ENCODE measurements around the gene CD47. TPM values are rescaled to one million over a fixed set of nuclear protein-coding genes. Genes with fewer than 3 reads are reported as not detected.

CD47 gene
- total RNA-seq, 1 experiment from 2014 or later = 16.3 TPM

- TF ChIP-seq NFATC4 (CRISPR knock-in tag; IDR thresholded peaks at IDR 0.05) (no peak), ESRRA (CRISPR knock-in tag; IDR thresholded peaks at IDR 0.05; ENCODE audit: borderline replicate concordance) (no peak), IRF2 (CRISPR knock-in tag; IDR thresholded peaks at IDR 0.05; ENCODE audit: borderline replicate concordance, low read depth) (no peak), ZNF121 (CRISPR knock-in tag; IDR thresholded peaks at IDR 0.05) (no peak), OVOL2 (CRISPR knock-in tag; IDR thresholded peaks at IDR 0.05; ENCODE audit: borderline replicate concordance) (no peak), NR3C1 (CRISPR knock-in tag; conservative IDR thresholded peaks at IDR 0.05; ENCODE audit: low read depth) (no peak), RELA (CRISPR knock-in tag; IDR thresholded peaks at IDR 0.05; ENCODE audit: borderline replicate concordance) (no peak), ZNF423 (CRISPR knock-in tag; IDR thresholded peaks at IDR 0.05) (no peak), RORB (CRISPR knock-in tag; IDR thresholded peaks at IDR 0.05) (no peak), KAT7 (CRISPR knock-in tag; IDR thresholded peaks at IDR 0.05; ENCODE audit: borderline replicate concordance) (no peak), ZNF671 (CRISPR knock-in tag; IDR thresholded peaks at IDR 0.05) (no peak), JAZF1 (CRISPR knock-in tag; IDR thresholded peaks at IDR 0.05) (no peak), FOXP1 (CRISPR knock-in tag; IDR thresholded peaks at IDR 0.05; ENCODE audit: borderline replicate concordance) (no peak)
- POLR2A ChIA-PET = interaction anchor here (0.7 kb wide), 1 partner anchor 167 kb away, joined by 3 read pairs; no protein-coding TSS in a partner anchor
- Mint-ChIP-seq H3K4me3 (no peak overlapping the region), H3K27me3 (ENCODE audit: low read depth) (peaks cover 10% of the 10 kb centered on the region), H3K27ac (no peak overlapping the region), H3K9me3 (no peaks in the 10 kb centered on the region), H3K36me3 (no peaks in the 10 kb centered on the region), H3K4me1 (peaks cover 2% of the 10 kb centered on the region; the same call in 1 of the 2 replicates)
- CTCF ChIA-PET = no interaction called here
- no peak for DNase-seq (ENCODE audit: low spot score)
- ATAC-seq = no peak
Measured at GRCh38 chr3:108085810-108086350, 5.0 kb downstream of the CD47 start.

- Mint-ChIP-seq H3K36me3 (no peaks in the 10 kb centered on the region), H3K27ac (no peak overlapping the region), H3K4me1 (peaks cover 2% of the 10 kb centered on the region; the same call in 1 of the 2 replicates), H3K9me3 (no peaks in the 10 kb centered on the region), H3K4me3 (no peak overlapping the region), H3K27me3 (ENCODE audit: low read depth) (peaks cover 10% of the 10 kb centered on the region)
- ATAC-seq (no peak), DNase-seq (ENCODE audit: low spot score) (no peak)
- TF ChIP-seq ZNF423 (CRISPR knock-in tag; IDR thresholded peaks at IDR 0.05) (no peak), ZNF281 (CRISPR knock-in tag; IDR thresholded peaks at IDR 0.05) (no peak), PRRX2 (CRISPR knock-in tag; IDR thresholded peaks at IDR 0.05) (no peak), AFF4 (CRISPR knock-in tag; IDR thresholded peaks at IDR 0.05; ENCODE audit: borderline replicate concordance) (no peak), EMX1 (CRISPR knock-in tag; IDR thresholded peaks at IDR 0.05) (no peak)
- CTCF ChIA-PET = no interaction called here
- POLR2A ChIA-PET = interaction anchor here (0.7 kb wide), 1 partner anchor 166 kb away, joined by 3 read pairs; no protein-coding TSS in a partner anchor
Measured at GRCh38 chr3:108085370-108085769, 5.5 kb downstream of the CD47 start.

GRCh38 chr3:108079877-108080276 lies 11.0 kb downstream of the CD47 start:
- no peaks in the 10 kb centered on the region for H3K36me3 Mint-ChIP-seq
- POLR2A ChIA-PET = no interaction called here
- no peak for TF ChIP-seq ZNF121 (CRISPR knock-in tag; IDR thresholded peaks at IDR 0.05)
- ATAC-seq = no peak
- no peaks in the 10 kb centered on the region for H3K4me1 Mint-ChIP-seq
- no peak overlapping the region for H3K27ac Mint-ChIP-seq
- no peak overlapping the region for H3K4me3 Mint-ChIP-seq
- DNase-seq (ENCODE audit: low spot score) = no peak
- CTCF ChIA-PET = no interaction called here
- no peaks in the 10 kb centered on the region for H3K27me3 Mint-ChIP-seq (ENCODE audit: low read depth)
- no peaks in the 10 kb centered on the region for H3K9me3 Mint-ChIP-seq
